Posterior cingulate gyrus (tissue), 11 donors: ENCODE data around the gene SOX18.

Source experiments
- DNase-seq, 10 donors: peaks; one replicate each; pipeline versions ENCODE4 v3.0.0 to v3.0.0-alpha.2; 2020 to 2021; ENCODE audit warnings: mixed read lengths in 3 of 10
- intact Hi-C: fragments of 100-400 bp; cut with DNase I; formaldehyde crosslinking; loops from one replicate; pipeline ENCODE4 v1.15.1; 2023

SOX18 gene

GRCh38 chr20:64053841-64054661 is 4.6 kb upstream of the SOX18 start:
- intact Hi-C loops, result no loop called here
- DNase-seq, result no peak

- intact Hi-C loops, result no loop called here
- DNase-seq, result no peak
These were observed 3.8 kb upstream of the SOX18 start for GRCh38 chr20:64052987-64053840.

GRCh38 chr20:64052326-64052722 is 2.9 kb upstream of the SOX18 start:
- intact Hi-C loops, result no loop called here
- no peak for DNase-seq

- intact Hi-C loops, result no loop called here
- DNase-seq, result no peak
These were observed 2.3 kb upstream of the SOX18 start for GRCh38 chr20:64051561-64052325.

GRCh38 chr20:64051033-64051452 is 1.6 kb upstream of the SOX18 start:
- DNase-seq, result no peak
- intact Hi-C loops, result no loop called here

- intact Hi-C loops, result no loop called here
- no peak for DNase-seq
These were observed 1.0 kb upstream of the SOX18 start for GRCh38 chr20:64050261-64051032.

- no peak for DNase-seq
- intact Hi-C loops, result no loop called here
These were observed 430 bp upstream of the SOX18 start for GRCh38 chr20:64049878-64050260.

- DNase-seq, result no peak
- intact Hi-C loops, result no loop called here
These were observed 916 bp downstream of the SOX18 start for GRCh38 chr20:64048402-64049044.

GRCh38 chr20:64047968-64048401 is 1.5 kb downstream of the SOX18 start:
- intact Hi-C loops, result no loop called here
- no peak for DNase-seq

- no peak for DNase-seq
- intact Hi-C loops, result no loop called here
These were observed 2.4 kb downstream of the SOX18 start for GRCh38 chr20:64047046-64047389.

GRCh38 chr20:64045346-64046011 is 4.0 kb downstream of the SOX18 start:
- intact Hi-C loops, result no loop called here

GRCh38 chr20:64044484-64045247 is 4.8 kb downstream of the SOX18 start:
- intact Hi-C loops, result no loop called here
- DNase-seq, result no peak

More at GRCh38 chr20:64045346-64046011, 4.0 kb downstream of the SOX18 start:
- DNase-seq, result no peak

GRCh38 chr20:64043768-64044167 is 5.7 kb downstream of the SOX18 start:
- intact Hi-C loops, result no loop called here
- no peak for DNase-seq

GRCh38 chr20:64042054-64042781 is 7.2 kb downstream of the SOX18 start:
- intact Hi-C loops, result no loop called here

GRCh38 chr20:64041781-64042053 is 7.7 kb downstream of the SOX18 start:
- intact Hi-C loops, result no loop called here
- DNase-seq, result no peak

More at GRCh38 chr20:64042054-64042781, 7.2 kb downstream of the SOX18 start:
- no peak for DNase-seq

- no peak for DNase-seq
- intact Hi-C loops, result no loop called here
These were observed 8.2 kb downstream of the SOX18 start for GRCh38 chr20:64041040-64041780.
